ENCODE data around the gene KRT36.

Gene KRT36

GRCh38 chr17:41521574-41522261 is 32.0 kb upstream of the KRT36 start:
- DNase-seq, result no peak

- DNase-seq, result no peak
Measured at GRCh38 chr17:41520821-41521521, 31.3 kb upstream of the KRT36 start.

GRCh38 chr17:41519501-41520224 is 30.0 kb upstream of the KRT36 start:
- DNase-seq, result no peak

- DNase-seq, result no peak
Measured at GRCh38 chr17:41518789-41519449, 29.2 kb upstream of the KRT36 start, which contains the start of gene KRT15. Gene KRT15 (minus strand): TSS chr17:41518890. CDS start chr17:41518827, 63 bp downstream.

GRCh38 chr17:41518031-41518430 is 28.3 kb upstream of the KRT36 start:
- DNase-seq, result no peak

- DNase-seq, result no peak
Measured at GRCh38 chr17:41516830-41517283, 27.1 kb upstream of the KRT36 start.

- no peak for DNase-seq
Measured at GRCh38 chr17:41516147-41516829, 26.6 kb upstream of the KRT36 start.

GRCh38 chr17:41513168-41513547 is 23.4 kb upstream of the KRT36 start:
- DNase-seq, result no peak

- no peak for DNase-seq
Measured at GRCh38 chr17:41512546-41513167, 22.9 kb upstream of the KRT36 start.

GRCh38 chr17:41511716-41512115 is 22.0 kb upstream of the KRT36 start:
- no peak for DNase-seq

- DNase-seq, result no peak
Measured at GRCh38 chr17:41511116-41511515, 21.4 kb upstream of the KRT36 start.

GRCh38 chr17:41510251-41511065 is 20.7 kb upstream of the KRT36 start:
- no peak for DNase-seq

- DNase-seq, result no peak
Measured at GRCh38 chr17:41507315-41507880, 17.7 kb upstream of the KRT36 start.

GRCh38 chr17:41505809-41506767 is 16.4 kb upstream of the KRT36 start:
- no peak for DNase-seq

- DNase-seq, result no peak
Measured at GRCh38 chr17:41505007-41505808, 15.5 kb upstream of the KRT36 start, which contains the start of gene KRT13. Gene KRT13 (minus strand): TSS chr17:41505612. CDS start chr17:41505550, 62 bp downstream.

- no peak for DNase-seq
Measured at GRCh38 chr17:41504246-41504977, 14.7 kb upstream of the KRT36 start.

- no peak for DNase-seq
Measured at GRCh38 chr17:41503202-41503601, 13.5 kb upstream of the KRT36 start.

Measured in CD4-positive, alpha-beta T cell treated with Interleukin-6 for 4 hours (primary cell).